Endothelial cell of umbilical vein (primary cell): ENCODE results near the gene GLYATL1B. TPM values are rescaled to one million over a fixed set of nuclear protein-coding genes. Genes with fewer than 3 reads are reported as not detected.
"Not testable (repeated sequence)": the region's sequence is repeated elsewhere in the genome, so short reads cannot be mapped to it uniquely, and the experiment has no call there.

ENCODE experiments used
- Bru-seq: library from RNA; stranded (reverse); fragments of 400-500 nt; gene quantifications from one replicate; lab custom pipeline; 2021; lab: Mats Ljungman, UMichigan
- BruChase-seq, 2 experiments: library from RNA; stranded (reverse); fragments of 400-500 nt; gene quantifications; one replicate each; lab custom pipeline; 2021; lab: Mats Ljungman, UMichigan
- BruUV-seq: library from RNA; stranded (reverse); fragments of 400-500 nt; replicated peaks from 2 replicates; lab custom pipeline; 2021; lab: Mats Ljungman, UMichigan
- CTCF ChIA-PET: fragments of 300-600, 350-600 bp; sonication (Branson Sonifier 250); formaldehyde crosslinking; loops from one replicate; lab custom pipeline; 2021; ENCODE audit warnings: antibody characterized with exemption, inconsistent platforms; lab: Charles Lee
- POLR2A ChIA-PET: fragments of 300-600, 350-600 bp; sonication (Branson Sonifier 250); formaldehyde crosslinking; loops from one replicate; lab custom pipeline; 2021; ENCODE audit warnings: antibody characterized with exemption, inconsistent platforms; lab: Charles Lee
- DNase-seq: peaks from one replicate; pipeline ENCODE4 v3.0.0-alpha.2; 2011; ENCODE audit warnings: low read depth, low spot score
- FAIRE-seq: peaks from 2 replicates; lab custom pipeline; 2011; peaks lifted over from hg19 to GRCh38; lab: Jason Lieb, UNC
- H2AFZ ChIP-seq: 2 replicates; pipeline ENCODE4 v1.6.0; 2012; ENCODE audit warnings: low read depth, low read length, control low read depth, inconsistent platforms
- H3K27ac ChIP-seq: 2 replicates; pipeline ENCODE4 v1.5.1; 2011; ENCODE audit warnings: low read depth, mild to moderate bottlenecking, control low read depth, low read length, moderate library complexity; ENCODE audit not compliant: insufficient read depth
- H3K27me3 ChIP-seq, 2 experiments: 2 replicates each; pipeline versions ENCODE4 v1.6.0 to v1.6.1; 2011; ENCODE audit warnings: low read length in 2 of 2, mixed read lengths in 1 of 2; ENCODE audit not compliant: control insufficient read depth in 2 of 2, insufficient read depth in 2 of 2
- H3K36me3 ChIP-seq, 2 experiments: 2 replicates in 1 of 2; 3 replicates in 1 of 2; pipeline ENCODE4 v1.5.1; 2011; ENCODE audit warnings: low read length in 2 of 2, mild to moderate bottlenecking in 1 of 2, moderate library complexity in 1 of 2; ENCODE audit not compliant: control insufficient read depth in 2 of 2, insufficient read depth in 2 of 2; ENCODE audit errors: extremely low read depth in 1 of 2
- H3K4me1 ChIP-seq: 3 replicates; pipeline ENCODE4 v1.5.1; 2011; ENCODE audit warnings: mild to moderate bottlenecking, low read length; ENCODE audit not compliant: control insufficient read depth, insufficient read depth; ENCODE audit errors: extremely low read depth
- H3K4me2 ChIP-seq: 2 replicates; pipeline ENCODE4 v1.6.1; 2011; ENCODE audit warnings: low read length, control low read depth, mixed read lengths; ENCODE audit not compliant: insufficient read depth
- H3K4me3 ChIP-seq, 3 experiments: fragments of 200-600 bp in 1 of 3; sonication (generic), shearing (Covaris generic) in 1 of 3; replicated peaks in 1 of 3; 2 replicates each; pipeline ENCODE4 v1.5.1; 2011 to 2016; ENCODE audit warnings: control low read depth in 3 of 3, low read length in 3 of 3, mild to moderate bottlenecking in 2 of 3, inconsistent platforms in 1 of 3, low read depth in 1 of 3, moderate library complexity in 1 of 3; ENCODE audit not compliant: insufficient read depth in 1 of 3
- H3K79me2 ChIP-seq: 2 replicates; pipeline ENCODE4 v1.6.0; 2012; ENCODE audit warnings: low read length, inconsistent platforms; ENCODE audit not compliant: control insufficient read depth, insufficient read depth
- H3K9ac ChIP-seq: replicated peaks from 2 replicates; pipeline ENCODE3; 2011; ENCODE audit warnings: low read length, control low read depth; ENCODE audit not compliant: insufficient read depth; ENCODE audit errors: extremely low read depth
- H3K9me1 ChIP-seq: replicated peaks from 3 replicates; pipeline ENCODE4 v1.6.0; 2011; ENCODE audit warnings: mild to moderate bottlenecking, low read length; ENCODE audit not compliant: control insufficient read depth, insufficient read depth; ENCODE audit errors: extremely low read depth
- H3K9me3 ChIP-seq: replicated peaks from 2 replicates; pipeline ENCODE4 v1.5.1; 2012; ENCODE audit warnings: low read length, inconsistent platforms; ENCODE audit not compliant: control insufficient read depth, insufficient read depth
- H4K20me1 ChIP-seq: replicated peaks from 2 replicates; pipeline ENCODE3; 2011; ENCODE audit warnings: mild to moderate bottlenecking, low read length; ENCODE audit not compliant: control insufficient read depth, insufficient read depth; ENCODE audit errors: extremely low read depth
- dilution Hi-C: fragments of 300-500 bp; cut with MboI; formaldehyde crosslinking; loops from one replicate; pipeline ENCODE4 v1.15.0; 2019; ENCODE audit warnings: low sequenced_read_pairs; ENCODE audit not compliant: extremely low pct_ligation_motif_present
- intact Hi-C: fragments of 100-400 bp; cut with micrococcal nuclease; formaldehyde crosslinking; loops from one replicate; pipeline ENCODE4 v1.10.0; 2022
- long read RNA-seq: library from polyadenylated mRNA; stranded (forward); transcript quantifications from one replicate; pipeline ENCODE4 v2.0.0, GENCODE V29; 2021
- polyA minus RNA-seq, 3 experiments: library from RNA; depleted of rRNA, polyadenylated mRNA; stranded (reverse); fragments of >200 nt; gene quantifications; 1 replicate in 1 of 3; 2 replicates in 2 of 3; pipeline ENCODE4 v1.2.3, GENCODE V29; 2011
- polyA plus RNA-seq, 4 experiments: library from polyadenylated mRNA; depleted of rRNA in 3 of 4; stranded (reverse) in 3 of 4; unstranded in 1 of 4; fragments of >200 nt; gene quantifications; 2 replicates each; pipeline versions ENCODE4 v1.2.1 to v1.2.3, GENCODE V29; 2011 to 2012; ENCODE audit warnings: missing spikeins in 1 of 4
- total RNA-seq: library from RNA; stranded (reverse); gene quantifications from 2 replicates; pipeline ENCODE4 v1.2.3, GENCODE V29; 2021

The GLYATL1B gene
- total RNA-seq (not detected in 2 replicates), polyA plus RNA-seq (not detected in 2 replicates), polyA minus RNA-seq (not detected in 2 replicates), Bru-seq, nascent RNA (not detected), BruChase-seq, experiment 1, labeled RNA remaining after a 6-hour chase (not detected), BruChase-seq, experiment 2, labeled RNA remaining after a 2-hour chase (not detected)
- polyA plus RNA-seq (2011; cell fraction: cytosol; rRNA removed), result not detected in 2 replicates
- not detected in 2 replicates for polyA plus RNA-seq (2011; cell fraction: nucleus; rRNA removed)
- polyA plus RNA-seq (2012), result not detected in 2 replicates
- polyA minus RNA-seq (2011; cell fraction: cytosol; rRNA and poly(A)+ RNA removed), result not detected
- not detected in 2 replicates for polyA minus RNA-seq (2011; cell fraction: nucleus; rRNA and poly(A)+ RNA removed)
- long read RNA-seq, result 0 reads

GRCh38 chr11:59086007-59086406 lies at the start of gene GLYATL1B:
Gene GLYATL1B, plus strand, starts transcription at chr11:59086307. Its CDS starts 0 bp downstream, at chr11:59086307.
- CTCF ChIA-PET, FAIRE-seq, H4K20me1 ChIP-seq, BruUV-seq, H3K4me2 ChIP-seq, DNase-seq, dilution Hi-C loops, H3K27me3 ChIP-seq, H3K79me2 ChIP-seq, POLR2A ChIA-PET, H3K4me3 ChIP-seq, H3K9me1 ChIP-seq, H2AFZ ChIP-seq, H3K9ac ChIP-seq, H3K9me3 ChIP-seq, H3K27ac ChIP-seq, H3K4me1 ChIP-seq, H3K36me3 ChIP-seq: not testable (repeated sequence)
- intact Hi-C loops, result loop anchor here (5.0 kb wide), 1 partner anchor 441 kb away; no protein-coding TSS in a partner anchor

DNA sequence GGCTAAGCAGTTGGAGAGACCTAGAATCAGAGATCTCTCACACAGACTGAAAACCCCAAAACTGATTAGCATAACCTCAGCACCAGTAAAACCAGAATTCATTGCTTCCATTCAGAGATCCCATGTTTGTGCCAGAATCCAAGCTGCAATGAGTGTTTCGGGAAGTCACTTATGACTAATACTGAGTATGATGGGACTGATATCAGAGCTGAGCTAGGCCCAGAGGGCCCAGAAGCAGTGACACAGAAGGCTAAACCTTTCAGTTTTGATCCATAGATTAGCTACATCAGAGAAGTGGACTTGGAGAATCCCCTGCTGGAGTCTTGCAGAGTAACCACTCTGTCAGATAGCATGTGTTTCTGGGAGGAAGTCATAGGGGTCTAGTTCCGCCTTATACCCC lies 49.6 kb upstream of the GLYATL1B start:
- BruUV-seq, H2AFZ ChIP-seq, H3K9me1 ChIP-seq, POLR2A ChIA-PET, FAIRE-seq, H3K27me3 ChIP-seq, dilution Hi-C loops, H3K27ac ChIP-seq, H3K4me1 ChIP-seq, H3K4me2 ChIP-seq, H3K9ac ChIP-seq, H3K36me3 ChIP-seq, H3K4me3 ChIP-seq, CTCF ChIA-PET, H3K79me2 ChIP-seq, DNase-seq, intact Hi-C loops, H3K9me3 ChIP-seq, H4K20me1 ChIP-seq: not testable (repeated sequence)

GRCh38 chr11:59037434-59037833 lies 48.7 kb upstream of the GLYATL1B start:
- FAIRE-seq, POLR2A ChIA-PET: not testable (repeated sequence)

More at GRCh38 chr11:59037434-59037833, 48.7 kb upstream of the GLYATL1B start:
- H3K9ac ChIP-seq, H3K27ac ChIP-seq, H3K4me2 ChIP-seq, H3K4me3 ChIP-seq, H4K20me1 ChIP-seq, dilution Hi-C loops, H3K27me3 ChIP-seq, BruUV-seq, H3K9me1 ChIP-seq, H2AFZ ChIP-seq, H3K36me3 ChIP-seq, H3K79me2 ChIP-seq, H3K4me1 ChIP-seq, DNase-seq, H3K9me3 ChIP-seq, intact Hi-C loops: not testable (repeated sequence)
- CTCF ChIA-PET, result interaction anchor here (0.6 kb wide), 1 partner anchor 21 kb away, joined by 3 read pairs; no protein-coding TSS in a partner anchor
